Activated naive CD8-positive, alpha-beta T cell treated with anti-CD3 and anti-CD28 coated beads for 36 hours (primary cell): Measurements from ENCODE around the gene SND1. TPM values are rescaled to one million over a fixed set of nuclear protein-coding genes. Genes with fewer than 3 reads are reported as not detected.

ENCODE experiments used
- DNase-seq: peaks from one replicate; pipeline ENCODE4 v3.0.0; 2021
- H3K27ac Mint-ChIP-seq: one replicate; pipeline ENCODE4 v1.8.0; 2022; ENCODE audit warnings: mild to moderate bottlenecking, moderate library complexity, mixed read lengths
- H3K27me3 Mint-ChIP-seq: one replicate; pipeline ENCODE4 v1.8.0; 2022; ENCODE audit warnings: mild to moderate bottlenecking, mixed read lengths
- H3K36me3 Mint-ChIP-seq: one replicate; pipeline ENCODE4 v1.8.0; 2021; ENCODE audit warnings: mild to moderate bottlenecking, mixed read lengths
- H3K4me1 Mint-ChIP-seq: one replicate; pipeline ENCODE4 v1.8.0; 2021; ENCODE audit warnings: mixed read lengths
- H3K4me3 Mint-ChIP-seq: one replicate; pipeline ENCODE4 v1.8.0; 2022; ENCODE audit warnings: mild to moderate bottlenecking, moderate library complexity, mixed read lengths
- H3K9me3 Mint-ChIP-seq: one replicate; pipeline ENCODE4 v1.8.0; 2022; ENCODE audit warnings: mixed read lengths
- total RNA-seq, 2 experiments: library from RNA; stranded (reverse); gene quantifications; one replicate each; pipeline ENCODE4 v1.2.3, GENCODE V29; 2021

The SND1 gene
- total RNA-seq, 2 experiments from 2014 or later: 192 to 201 TPM

DNA sequence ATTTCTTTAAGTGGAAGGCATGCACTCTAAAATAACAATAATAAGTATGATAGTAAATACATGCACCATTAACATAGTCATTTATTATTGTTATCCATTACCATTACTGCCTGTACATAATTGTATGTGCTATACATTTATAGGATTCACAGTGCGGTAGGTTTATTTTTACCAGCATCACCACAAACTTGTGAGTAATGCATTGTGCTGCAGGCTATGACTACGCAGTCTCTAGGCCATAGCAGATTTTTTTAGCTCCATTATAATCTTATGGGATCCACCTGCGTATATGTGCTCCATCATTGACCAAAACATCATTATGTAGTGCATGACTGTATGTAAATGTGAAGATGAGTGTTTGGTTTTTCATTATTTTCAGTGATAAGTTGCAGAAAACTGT lies 219.2 kb downstream of the SND1 start:
- H3K27me3 Mint-ChIP-seq: no peaks in the 10 kb centered on the region
- H3K4me1 Mint-ChIP-seq: peaks cover 35% of the 10 kb centered on the region
- H3K36me3 Mint-ChIP-seq: peaks cover 49% of the 10 kb centered on the region
- no peak overlapping the region for H3K4me3 Mint-ChIP-seq
- H3K27ac Mint-ChIP-seq: no peak overlapping the region
- no peak for DNase-seq
- no peaks in the 10 kb centered on the region for H3K9me3 Mint-ChIP-seq

DNA sequence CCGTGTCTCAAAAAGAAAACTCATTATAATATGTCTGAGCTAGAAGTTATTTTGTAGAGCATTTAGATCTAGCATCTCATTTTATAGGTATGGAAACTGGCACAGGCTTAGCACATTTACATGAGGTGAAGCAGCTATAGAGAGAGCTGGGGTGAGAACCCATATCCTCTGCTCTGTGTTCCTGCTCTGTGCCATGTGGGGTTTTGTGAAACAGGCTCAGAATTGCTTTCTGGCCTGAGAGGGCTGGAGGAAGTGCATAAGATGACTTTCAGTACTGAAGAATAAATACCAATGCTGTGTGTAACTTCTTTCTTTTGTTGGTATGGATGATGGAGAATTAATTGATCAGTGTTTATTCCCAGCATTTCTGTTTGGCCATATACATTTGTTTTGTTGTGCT lies 220.1 kb downstream of the SND1 start:
- Mint-ChIP-seq H3K9me3 (no peaks in the 10 kb centered on the region), H3K27ac (no peak overlapping the region), H3K4me3 (no peak overlapping the region), H3K27me3 (no peaks in the 10 kb centered on the region), H3K4me1 (peaks cover 35% of the 10 kb centered on the region), H3K36me3 (peaks cover 43% of the 10 kb centered on the region)
- DNase-seq: no peak

DNA sequence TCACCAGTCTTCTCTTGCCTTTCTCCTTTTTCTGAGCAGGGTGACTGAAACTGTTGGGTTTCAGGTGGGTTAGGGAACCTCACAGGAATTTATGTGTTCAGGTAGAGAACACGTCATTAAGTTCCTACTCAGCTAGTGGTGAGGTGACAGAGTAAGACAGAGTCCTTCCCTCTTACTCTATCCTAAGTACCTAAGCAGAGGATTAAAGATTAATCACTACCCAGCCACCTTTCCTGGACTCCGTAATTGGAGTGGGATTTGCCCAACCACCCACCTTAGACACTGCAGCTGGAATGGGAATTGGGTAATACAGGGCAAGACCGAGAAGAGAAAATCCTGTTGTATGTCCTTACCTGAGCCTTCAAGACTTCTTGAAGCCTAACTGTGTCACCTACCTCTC lies 221.2 kb downstream of the SND1 start:
- Mint-ChIP-seq H3K9me3 (no peaks in the 10 kb centered on the region), H3K27me3 (no peaks in the 10 kb centered on the region), H3K27ac (no peak overlapping the region), H3K4me3 (no peak overlapping the region), H3K4me1 (peaks cover 35% of the 10 kb centered on the region), H3K36me3 (peaks cover 34% of the 10 kb centered on the region)
- DNase-seq: no peak

DNA sequence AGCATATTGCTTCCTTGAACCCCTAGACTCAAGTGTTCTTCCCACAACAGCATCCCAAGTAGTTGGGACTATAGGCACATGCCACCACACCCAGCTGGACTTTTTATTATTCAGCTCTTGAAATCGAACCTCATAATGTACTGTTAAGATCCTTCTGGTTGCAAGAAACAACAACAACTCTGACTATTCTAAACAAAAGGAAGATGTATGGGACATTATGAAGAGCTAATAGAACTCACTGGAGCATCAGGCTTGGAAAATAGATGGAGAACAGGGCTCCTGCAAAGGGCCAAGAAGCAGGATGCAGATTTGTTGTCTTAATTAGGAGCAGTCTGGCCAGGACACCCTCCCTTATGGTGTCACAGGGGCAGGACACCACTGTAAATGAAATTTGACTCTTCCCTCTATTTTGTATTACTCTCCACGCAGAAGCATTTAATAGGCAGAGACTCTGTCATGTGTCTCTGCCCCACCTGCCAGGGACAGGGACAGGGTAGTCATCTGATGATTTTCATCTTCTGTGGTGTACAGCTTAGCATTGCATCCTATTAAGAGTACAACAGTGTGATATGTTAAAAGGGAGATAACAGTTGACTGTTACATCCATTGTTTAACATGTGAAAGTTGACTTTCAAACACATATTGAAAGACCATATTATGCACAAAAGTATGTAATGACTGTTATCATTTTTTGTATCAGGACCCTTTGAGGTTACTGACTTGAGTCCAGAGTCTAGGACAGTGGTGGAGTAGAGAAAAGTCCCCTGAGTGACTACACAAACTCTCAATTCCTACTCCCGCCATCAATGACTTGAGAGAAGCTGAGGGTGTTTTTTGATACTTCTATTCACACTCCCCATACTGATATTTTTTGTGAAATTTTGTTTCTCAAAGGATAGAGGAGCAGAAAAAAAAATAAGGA lies 222.0 kb downstream of the SND1 start:
- Mint-ChIP-seq H3K9me3 (no peaks in the 10 kb centered on the region), H3K36me3 (peaks cover 27% of the 10 kb centered on the region), H3K4me3 (no peak overlapping the region), H3K4me1 (peaks cover 32% of the 10 kb centered on the region), H3K27me3 (no peaks in the 10 kb centered on the region), H3K27ac (no peak overlapping the region)
- no peak for DNase-seq

DNA sequence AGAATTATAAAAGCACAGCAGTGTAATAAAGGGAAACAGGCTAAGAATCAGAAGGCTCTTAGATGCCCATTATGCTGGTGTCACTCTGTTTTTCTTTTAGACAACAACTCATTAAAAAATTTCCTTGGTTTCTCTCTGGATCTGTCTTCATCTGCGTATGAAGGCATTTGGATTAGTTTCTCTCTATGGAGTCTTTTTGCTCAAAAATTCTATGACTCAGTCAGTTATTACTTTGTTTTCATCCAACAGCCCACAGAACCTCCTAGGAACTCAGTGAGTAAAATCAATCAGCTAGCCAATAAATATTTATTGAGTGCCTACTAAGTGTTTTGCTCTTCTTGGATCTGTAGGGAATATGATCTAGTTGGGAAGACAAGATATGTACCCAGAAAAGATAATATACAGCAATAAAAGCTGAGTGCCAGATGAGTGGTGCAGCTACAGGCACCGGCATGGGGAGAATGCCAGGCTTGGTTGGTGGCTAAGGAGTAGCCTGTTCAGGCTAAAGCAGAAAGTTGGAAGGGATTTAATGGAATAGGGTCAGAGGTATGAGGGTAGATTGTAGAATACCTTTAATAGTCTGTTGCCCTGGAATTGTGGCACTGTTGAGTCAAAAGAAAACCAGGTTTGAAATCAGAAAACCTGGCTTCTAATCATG lies 223.1 kb downstream of the SND1 start:
- Mint-ChIP-seq H3K27me3 (no peaks in the 10 kb centered on the region), H3K4me1 (peaks cover 35% of the 10 kb centered on the region), H3K27ac (no peak overlapping the region), H3K36me3 (peaks cover 18% of the 10 kb centered on the region), H3K4me3 (no peak overlapping the region), H3K9me3 (no peaks in the 10 kb centered on the region)
- no peak for DNase-seq

DNA sequence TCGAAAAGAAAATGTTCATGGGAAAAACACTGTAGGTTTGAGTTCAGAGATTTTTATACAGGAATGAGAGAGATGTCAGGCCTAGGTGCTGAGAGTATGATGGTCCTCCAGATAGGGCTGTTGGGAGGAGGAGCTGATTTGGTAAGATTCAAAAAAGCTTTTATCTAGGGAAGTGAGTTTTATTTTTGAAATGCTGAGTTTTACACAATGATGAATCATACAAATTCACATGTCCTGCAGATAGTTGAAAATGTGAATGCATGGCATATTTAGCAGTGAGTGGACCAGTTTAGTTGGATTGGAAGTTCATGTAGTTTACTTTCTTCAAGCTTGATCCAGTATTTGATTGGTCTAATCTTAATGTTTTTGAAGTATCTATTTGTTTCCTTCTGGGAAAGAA lies 224.4 kb downstream of the SND1 start:
- Mint-ChIP-seq H3K4me3 (no peak overlapping the region), H3K4me1 (peaks cover 43% of the 10 kb centered on the region), H3K27me3 (no peaks in the 10 kb centered on the region)

DNA sequence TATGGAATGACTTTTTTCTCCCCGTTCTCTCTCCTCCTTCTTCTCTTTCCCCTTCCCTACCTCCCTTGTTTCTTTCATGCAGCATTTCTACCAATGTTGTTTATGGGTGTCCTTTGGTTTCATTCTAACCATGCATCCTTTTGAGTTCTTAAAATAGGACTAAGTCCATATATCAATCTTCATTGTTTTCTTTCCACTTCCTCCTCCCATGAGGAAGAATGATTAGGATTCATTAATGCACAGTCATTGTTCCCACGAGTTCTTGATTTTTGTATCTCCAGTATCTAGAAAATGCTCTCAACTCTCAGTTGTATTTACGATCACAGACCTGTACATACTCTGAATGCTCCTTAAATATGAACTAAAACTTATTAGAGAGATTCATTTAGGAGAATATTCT lies 226.0 kb downstream of the SND1 start:
- H3K9me3 Mint-ChIP-seq: no peaks in the 10 kb centered on the region
- H3K4me3 Mint-ChIP-seq: no peak overlapping the region
- H3K27ac Mint-ChIP-seq: no peak overlapping the region
- DNase-seq: no peak
- H3K27me3 Mint-ChIP-seq: no peaks in the 10 kb centered on the region
- H3K4me1 Mint-ChIP-seq: peaks cover 38% of the 10 kb centered on the region
- peaks cover 3% of the 10 kb centered on the region for H3K36me3 Mint-ChIP-seq

More for the DNA sequence above, 224.4 kb downstream of the SND1 start:
- no peak for DNase-seq
- no peak overlapping the region for H3K27ac Mint-ChIP-seq
- no peaks in the 10 kb centered on the region for H3K9me3 Mint-ChIP-seq
- peaks cover 13% of the 10 kb centered on the region for H3K36me3 Mint-ChIP-seq

GRCh38 chr7:127878791-127879190 lies 226.8 kb downstream of the SND1 start:
- Mint-ChIP-seq H3K4me3 (no peak overlapping the region), H3K27me3 (no peaks in the 10 kb centered on the region), H3K4me1 (peaks cover 31% of the 10 kb centered on the region), H3K9me3 (no peaks in the 10 kb centered on the region), H3K36me3 (peaks cover 4% of the 10 kb centered on the region), H3K27ac (no peak overlapping the region)
- no peak for DNase-seq

- no peak overlapping the region for H3K27ac Mint-ChIP-seq
- H3K4me1 Mint-ChIP-seq: peaks cover 24% of the 10 kb centered on the region
- DNase-seq: no peak
- no peaks in the 10 kb centered on the region for H3K27me3 Mint-ChIP-seq
- no peaks in the 10 kb centered on the region for H3K9me3 Mint-ChIP-seq
- peaks cover 4% of the 10 kb centered on the region for H3K36me3 Mint-ChIP-seq
- no peak overlapping the region for H3K4me3 Mint-ChIP-seq
These were observed 227.4 kb downstream of the SND1 start for GRCh38 chr7:127879436-127879835.

GRCh38 chr7:127879942-127880341 lies 227.9 kb downstream of the SND1 start:
- Mint-ChIP-seq H3K4me3 (no peak overlapping the region), H3K9me3 (no peaks in the 10 kb centered on the region), H3K4me1 (peaks cover 24% of the 10 kb centered on the region), H3K36me3 (peaks cover 9% of the 10 kb centered on the region), H3K27me3 (no peaks in the 10 kb centered on the region), H3K27ac (no peak overlapping the region)
- no peak for DNase-seq

GRCh38 chr7:127880454-127880853 lies 228.5 kb downstream of the SND1 start:
- Mint-ChIP-seq H3K27ac (no peak overlapping the region), H3K9me3 (no peaks in the 10 kb centered on the region), H3K4me1 (peaks cover 20% of the 10 kb centered on the region), H3K27me3 (no peaks in the 10 kb centered on the region), H3K36me3 (peaks cover 9% of the 10 kb centered on the region), H3K4me3 (no peak overlapping the region)
- no peak for DNase-seq

- Mint-ChIP-seq H3K9me3 (no peaks in the 10 kb centered on the region), H3K4me3 (no peak overlapping the region), H3K36me3 (peaks cover 9% of the 10 kb centered on the region), H3K4me1 (peaks cover 16% of the 10 kb centered on the region), H3K27ac (no peak overlapping the region), H3K27me3 (no peaks in the 10 kb centered on the region)
- DNase-seq: no peak
These were observed 229.6 kb downstream of the SND1 start for GRCh38 chr7:127881564-127881963.

GRCh38 chr7:127882313-127882920 lies 230.4 kb downstream of the SND1 start:
- H3K27me3 Mint-ChIP-seq: no peaks in the 10 kb centered on the region
- H3K4me1 Mint-ChIP-seq: peaks cover 16% of the 10 kb centered on the region
- H3K4me3 Mint-ChIP-seq: no peak overlapping the region
- peaks cover 17% of the 10 kb centered on the region for H3K36me3 Mint-ChIP-seq
- H3K27ac Mint-ChIP-seq: no peak overlapping the region
- DNase-seq: no peak
- H3K9me3 Mint-ChIP-seq: no peaks in the 10 kb centered on the region

- H3K4me3 Mint-ChIP-seq: no peak overlapping the region
- H3K36me3 Mint-ChIP-seq: peaks cover 27% of the 10 kb centered on the region
These were observed 232.1 kb downstream of the SND1 start for GRCh38 chr7:127884066-127884559.

GRCh38 chr7:127885222-127885772 lies 233.3 kb downstream of the SND1 start:
- peaks cover 36% of the 10 kb centered on the region for H3K36me3 Mint-ChIP-seq
- H3K27ac Mint-ChIP-seq: no peak overlapping the region
- H3K4me1 Mint-ChIP-seq: peaks cover 18% of the 10 kb centered on the region
- no peak overlapping the region for H3K4me3 Mint-ChIP-seq
- DNase-seq: no peak
- no peaks in the 10 kb centered on the region for H3K9me3 Mint-ChIP-seq
- no peaks in the 10 kb centered on the region for H3K27me3 Mint-ChIP-seq

More at GRCh38 chr7:127884066-127884559, 232.1 kb downstream of the SND1 start:
- no peak for DNase-seq
- Mint-ChIP-seq H3K9me3 (no peaks in the 10 kb centered on the region), H3K27ac (no peak overlapping the region), H3K27me3 (no peaks in the 10 kb centered on the region), H3K4me1 (peaks cover 16% of the 10 kb centered on the region)
